GM12874 (cell line): ENCODE measurements around the gene UPF1.

Experiments
- TF ChIP-seq, protein P1 (sequence below): IDR thresholded peaks from 2 replicates; pipeline ENCODE4 v1.5.1; 2011; ENCODE audit warnings: low read depth, mild to moderate bottlenecking, control low read depth, low read length, moderate library complexity; ENCODE audit not compliant: insufficient read depth

The UPF1 gene

GRCh38 chr19:18904334-18905057 lies 72.7 kb downstream of the UPF1 start:
- TF ChIP-seq, protein P1, sequence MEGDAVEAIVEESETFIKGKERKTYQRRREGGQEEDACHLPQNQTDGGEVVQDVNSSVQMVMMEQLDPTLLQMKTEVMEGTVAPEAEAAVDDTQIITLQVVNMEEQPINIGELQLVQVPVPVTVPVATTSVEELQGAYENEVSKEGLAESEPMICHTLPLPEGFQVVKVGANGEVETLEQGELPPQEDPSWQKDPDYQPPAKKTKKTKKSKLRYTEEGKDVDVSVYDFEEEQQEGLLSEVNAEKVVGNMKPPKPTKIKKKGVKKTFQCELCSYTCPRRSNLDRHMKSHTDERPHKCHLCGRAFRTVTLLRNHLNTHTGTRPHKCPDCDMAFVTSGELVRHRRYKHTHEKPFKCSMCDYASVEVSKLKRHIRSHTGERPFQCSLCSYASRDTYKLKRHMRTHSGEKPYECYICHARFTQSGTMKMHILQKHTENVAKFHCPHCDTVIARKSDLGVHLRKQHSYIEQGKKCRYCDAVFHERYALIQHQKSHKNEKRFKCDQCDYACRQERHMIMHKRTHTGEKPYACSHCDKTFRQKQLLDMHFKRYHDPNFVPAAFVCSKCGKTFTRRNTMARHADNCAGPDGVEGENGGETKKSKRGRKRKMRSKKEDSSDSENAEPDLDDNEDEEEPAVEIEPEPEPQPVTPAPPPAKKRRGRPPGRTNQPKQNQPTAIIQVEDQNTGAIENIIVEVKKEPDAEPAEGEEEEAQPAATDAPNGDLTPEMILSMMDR: no peak

GRCh38 chr19:18905058-18905456 lies 73.3 kb downstream of the UPF1 start:
- TF ChIP-seq, protein P1: no peak

DNA sequence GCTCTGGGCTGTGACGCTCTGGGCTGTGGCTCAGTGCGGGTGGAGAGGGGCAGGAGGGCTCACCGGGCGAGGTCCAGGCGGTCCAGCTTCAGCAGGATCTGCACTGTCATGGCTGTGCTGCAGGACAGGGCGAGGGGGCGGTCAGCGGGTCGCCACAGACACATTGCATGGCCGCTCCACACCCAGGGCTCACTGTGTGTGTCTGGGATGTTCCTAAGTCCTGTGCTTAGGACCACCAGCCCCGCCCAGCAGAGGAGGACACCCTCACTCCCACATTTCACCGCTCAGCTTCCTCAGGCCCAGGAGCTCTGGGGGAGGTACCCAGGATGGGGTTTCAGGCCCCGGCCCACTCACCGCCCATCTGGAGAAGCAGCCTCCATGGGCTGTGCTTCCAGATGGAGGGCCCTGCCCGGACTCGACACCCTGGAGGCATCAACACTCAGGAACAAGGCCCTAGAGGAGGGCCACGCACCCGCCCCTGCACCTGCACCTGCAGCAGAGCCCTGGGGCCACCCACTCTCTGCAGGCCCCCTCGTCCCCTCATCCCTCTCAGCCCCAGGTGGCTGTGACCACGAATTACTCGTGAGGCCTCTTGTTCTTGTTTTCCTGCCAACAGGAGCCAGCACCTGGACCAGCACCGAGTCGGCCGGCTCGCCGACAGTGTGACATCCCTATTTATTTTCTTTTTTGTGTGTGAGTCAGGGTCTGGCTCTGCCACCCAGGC lies 73.9 kb downstream of the UPF1 start:
- TF ChIP-seq, protein P1: no peak

DNA sequence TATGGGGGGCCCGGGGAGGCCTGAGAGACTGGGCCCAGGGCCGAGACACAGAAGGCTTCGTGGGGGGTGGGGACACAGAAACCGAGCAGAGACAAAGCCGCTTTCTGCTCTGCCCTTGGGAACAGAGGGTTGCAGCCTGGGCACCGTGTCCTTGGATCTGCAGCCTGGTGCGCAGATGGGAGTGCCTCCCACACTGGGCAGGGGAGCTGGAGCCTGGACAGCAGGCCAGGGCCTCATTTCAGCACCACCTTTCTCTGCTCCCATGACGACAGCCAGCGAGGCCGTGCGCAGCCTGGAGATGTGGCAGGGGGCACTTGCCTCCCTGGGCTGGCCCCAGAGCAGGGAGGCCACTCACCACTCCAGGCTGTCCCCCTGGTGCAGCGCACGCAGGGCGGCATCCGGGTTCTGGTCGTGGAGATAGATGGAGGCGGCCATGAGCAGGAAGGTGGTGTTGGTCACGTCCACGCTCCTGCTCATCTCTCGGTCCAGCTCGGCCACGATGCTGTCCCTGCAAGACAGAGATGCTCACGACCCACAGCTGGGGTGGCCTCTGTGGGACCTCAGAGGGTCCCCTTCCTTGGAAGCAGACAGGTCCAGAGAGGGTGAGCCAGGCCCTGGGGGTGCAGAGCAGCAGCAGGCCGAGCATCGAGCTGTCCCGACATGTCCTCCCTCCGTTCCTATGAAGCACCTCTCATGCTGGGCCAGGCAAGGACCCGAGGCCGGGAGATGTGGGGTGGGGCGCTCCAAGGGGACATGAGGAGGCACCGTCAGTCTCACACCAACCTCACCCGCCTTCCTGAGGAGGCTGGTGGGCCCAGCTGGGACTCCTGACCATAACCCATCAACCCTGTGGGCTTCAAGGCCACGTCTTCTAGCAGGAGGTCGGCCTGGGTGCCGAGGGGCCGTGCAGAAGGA lies 75.1 kb downstream of the UPF1 start:
- TF ChIP-seq, protein P1: no peak

DNA sequence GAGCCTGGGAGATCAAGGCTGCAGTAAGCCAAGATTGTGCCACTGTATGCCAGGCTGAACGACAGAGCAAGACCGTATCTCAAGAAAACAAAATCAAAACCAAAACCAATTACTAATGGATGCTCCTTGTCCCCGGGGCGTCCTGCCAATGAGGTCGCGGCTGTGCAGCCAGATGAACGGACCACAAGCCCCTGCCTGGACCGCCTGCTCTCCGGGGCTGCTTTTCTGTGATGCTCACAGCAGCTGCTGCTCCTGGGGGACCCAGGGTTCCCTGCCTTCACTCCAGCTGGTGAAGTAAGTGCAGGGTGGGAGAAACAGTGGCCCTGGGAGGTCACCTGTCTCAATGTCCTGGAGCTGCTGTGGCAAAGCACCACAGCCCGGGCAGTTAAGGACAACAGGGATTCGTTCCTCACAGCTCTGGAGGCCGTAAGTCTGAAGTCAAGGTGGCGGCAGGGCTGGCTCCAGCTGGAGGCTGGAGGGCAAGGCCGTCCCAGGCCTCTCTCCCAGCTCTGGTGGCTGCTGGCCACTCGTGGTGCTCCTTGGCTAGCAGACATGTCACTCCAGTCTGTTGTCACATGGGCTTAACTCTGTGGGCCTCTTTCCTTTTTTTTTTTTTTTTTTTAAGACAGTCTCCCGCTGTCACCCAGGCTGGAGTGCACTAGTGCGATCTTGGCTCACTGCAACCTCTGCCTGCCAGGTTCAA lies 77.3 kb downstream of the UPF1 start:
- TF ChIP-seq, protein P1: no peak

DNA sequence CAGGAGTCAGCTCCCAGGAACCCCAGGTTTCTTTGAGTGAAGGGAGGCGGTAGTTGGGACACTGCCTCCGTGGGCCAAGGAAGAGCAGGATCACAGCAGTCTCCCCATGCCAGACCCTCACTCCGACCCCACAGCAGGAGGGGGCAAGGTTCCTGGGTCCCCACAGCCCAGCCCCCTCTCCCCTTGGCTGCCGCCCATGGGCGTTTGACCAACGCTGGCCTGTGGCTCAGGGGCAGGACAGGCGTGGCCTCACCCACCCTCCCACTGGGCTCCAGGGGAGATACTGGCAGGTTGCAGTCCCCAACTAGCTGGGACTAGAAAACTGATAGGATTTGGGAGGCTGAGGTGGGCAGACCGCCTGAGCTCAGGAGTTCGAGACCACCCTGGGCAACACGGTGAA lies 78.3 kb downstream of the UPF1 start:
- TF ChIP-seq, protein P1: no peak
